IMR-90 (cell line): ENCODE results near the gene CCDC88B. TPM values are rescaled to one million over a fixed set of nuclear protein-coding genes. Genes with fewer than 3 reads are reported as not detected.
A peak's percentile ranks its signal among the peaks of the same experiment; 100 is the strongest.

Experiments used
- ATAC-seq: fragments of 200-7000 bp; cut with Tn5 transposase; 2 replicates; pipeline ENCODE4 v1.9.1; 2020; ENCODE audit warnings: low read depth, mild to moderate bottlenecking, moderate library complexity
- Bru-seq: library from RNA; stranded (reverse); fragments of 400-500 nt; gene quantifications from one replicate; lab custom pipeline; 2021; lab: Mats Ljungman, UMichigan
- BruChase-seq, 2 experiments: library from RNA; stranded (reverse); fragments of 400-500 nt; gene quantifications; one replicate each; lab custom pipeline; 2021; lab: Mats Ljungman, UMichigan
- BruUV-seq: library from RNA; stranded (reverse); fragments of 400-500 nt; replicated peaks from 2 replicates; lab custom pipeline; 2021; lab: Mats Ljungman, UMichigan
- CTCF ChIA-PET: fragments of 300-600 bp; formaldehyde crosslinking; extraction: SDS; loops from one replicate; lab custom pipeline; 2021; ENCODE audit warnings: antibody characterized with exemption; lab: Yijun Ruan, JAX
- POLR2A ChIA-PET: fragments of 300-600 bp; sonication (Branson Sonifier 250); formaldehyde crosslinking; loops from one replicate; lab custom pipeline; 2022; ENCODE audit warnings: antibody characterized with exemption; ENCODE audit not compliant: unreplicated experiment; lab: Charles Lee
- DNase-seq: peaks from one replicate; pipeline ENCODE4 v3.0.0; 2013
- H2AFZ ChIP-seq: replicated peaks from 2 replicates; pipeline ENCODE3; 2013; ENCODE audit warnings: low read length, mild to moderate bottlenecking; ENCODE audit not compliant: poor library complexity
- H2AK5ac ChIP-seq: 2 replicates; pipeline ENCODE4 v1.6.1; 2013; ENCODE audit warnings: low read depth, low read length, inconsistent platforms
- H2AK9ac ChIP-seq: replicated peaks from 2 replicates; pipeline ENCODE3; 2013; ENCODE audit warnings: mild to moderate bottlenecking, low read depth, low read length, moderate library complexity; ENCODE audit not compliant: poor library complexity
- H2BK120ac ChIP-seq: 2 replicates; pipeline ENCODE4 v1.6.1; 2013; ENCODE audit warnings: low read depth, low read length, inconsistent platforms
- H2BK15ac ChIP-seq: 3 replicates; pipeline ENCODE4 v1.6.1; 2013; ENCODE audit warnings: low read depth, low read length, inconsistent platforms
- H2BK20ac ChIP-seq: 2 replicates; pipeline ENCODE4 v1.6.1; 2013; ENCODE audit warnings: low read depth, mild to moderate bottlenecking, inconsistent platforms, low read length, moderate library complexity
- H2BK5ac ChIP-seq: 2 replicates; pipeline ENCODE4 v1.6.1; 2013; ENCODE audit warnings: mild to moderate bottlenecking, low read depth, low read length, inconsistent platforms; ENCODE audit not compliant: poor library complexity, severe bottlenecking
- H3K14ac ChIP-seq: replicated peaks from 2 replicates; pipeline ENCODE4 v1.6.1; 2013; ENCODE audit warnings: low read depth, low read length, inconsistent platforms
- H3K18ac ChIP-seq: 2 replicates; pipeline ENCODE4 v1.6.1; 2013; ENCODE audit warnings: low read depth, low read length, control low read depth
- H3K23ac ChIP-seq: 2 replicates; pipeline ENCODE4 v1.6.1; 2013; ENCODE audit warnings: low read depth, low read length, inconsistent platforms
- H3K27ac ChIP-seq: 2 replicates; pipeline ENCODE4 v1.5.1; 2013; ENCODE audit warnings: mild to moderate bottlenecking, control low read depth, low read length; ENCODE audit not compliant: insufficient read depth
- H3K27me3 ChIP-seq: 2 replicates; pipeline ENCODE4 v1.6.1; 2013; ENCODE audit warnings: low read length; ENCODE audit not compliant: control insufficient read depth, insufficient read depth
- H3K36me3 ChIP-seq: 2 replicates; pipeline ENCODE4 v1.6.1; 2013; ENCODE audit warnings: low read length, mixed read lengths; ENCODE audit not compliant: control insufficient read depth, insufficient read depth
- H3K4ac ChIP-seq: 2 replicates; pipeline ENCODE4 v1.6.1; 2013; ENCODE audit warnings: low read depth, low read length, inconsistent platforms
- H3K4me1 ChIP-seq: 2 replicates; pipeline ENCODE4 v1.6.1; 2013; ENCODE audit warnings: low read length, mixed read lengths; ENCODE audit not compliant: control insufficient read depth, insufficient read depth
- H3K4me2 ChIP-seq: 2 replicates; pipeline ENCODE4 v1.6.1; 2013; ENCODE audit warnings: low read depth, mild to moderate bottlenecking, control low read depth, low read length, moderate library complexity
- H3K4me3 ChIP-seq: 2 replicates; pipeline ENCODE4 v1.5.1; 2013; ENCODE audit warnings: low read depth, mild to moderate bottlenecking, control low read depth, low read length, moderate library complexity; ENCODE audit not compliant: insufficient read depth
- H3K56ac ChIP-seq: 2 replicates; pipeline ENCODE4 v1.6.1; 2013; ENCODE audit warnings: low read length, inconsistent platforms; ENCODE audit not compliant: insufficient read depth; ENCODE audit errors: extremely low read depth
- H3K79me1 ChIP-seq, 2 experiments: 2 replicates each; pipeline ENCODE4 v1.6.1; 2013; ENCODE audit warnings: low read length in 2 of 2, inconsistent platforms in 1 of 2, low read depth in 1 of 2
- H3K9ac ChIP-seq: 2 replicates; pipeline ENCODE4 v1.6.1; 2013; ENCODE audit warnings: low read depth, low read length, control low read depth
- H3K9me1 ChIP-seq: 2 replicates; pipeline ENCODE4 v1.6.1; 2013; ENCODE audit warnings: low read length, inconsistent platforms; ENCODE audit not compliant: insufficient read depth
- H3K9me3 ChIP-seq: 2 replicates; pipeline ENCODE4 v1.6.1; 2013; ENCODE audit warnings: low read length; ENCODE audit not compliant: control insufficient read depth, insufficient read depth
- H4K20me1 ChIP-seq: 2 replicates; pipeline ENCODE4 v1.6.1; 2013; ENCODE audit warnings: low read length, inconsistent platforms; ENCODE audit not compliant: insufficient read depth
- H4K5ac ChIP-seq: 2 replicates; pipeline ENCODE4 v1.6.1; 2013; ENCODE audit warnings: mild to moderate bottlenecking, low read depth, low read length, control low read depth
- H4K8ac ChIP-seq, 2 experiments: 2 replicates each; pipeline ENCODE4 v1.6.1; 2013; ENCODE audit warnings: low read depth in 2 of 2, low read length in 2 of 2, control low read depth in 1 of 2, inconsistent platforms in 1 of 2
- H4K91ac ChIP-seq: 2 replicates; pipeline ENCODE4 v1.6.1; 2013; ENCODE audit warnings: low read depth, low read length, inconsistent platforms; ENCODE audit not compliant: insufficient read depth
- BHLHE40 ChIP-seq: fragments of 150-350 bp; IDR thresholded peaks from 2 replicates; pipeline ENCODE4 v1.6.1; 2016; ENCODE audit warnings: mild to moderate bottlenecking, low read depth, low read length
- CEBPB ChIP-seq: IDR thresholded peaks from 2 replicates; pipeline ENCODE4 v1.6.1; 2012; ENCODE audit warnings: low read depth, low read length, improper control_type of control experiment
- MAFK ChIP-seq: IDR thresholded peaks from 2 replicates; pipeline ENCODE4 v1.6.1; 2012; ENCODE audit warnings: low read depth, low read length, improper control_type of control experiment
- MXI1 ChIP-seq: IDR thresholded peaks from 2 replicates; pipeline ENCODE4 v1.6.1; 2012; ENCODE audit warnings: low read depth, mild to moderate bottlenecking, low read length, moderate library complexity, borderline replicate concordance
- POLR2A ChIP-seq: IDR thresholded peaks from 2 replicates; pipeline ENCODE4 v1.6.1; 2012; ENCODE audit warnings: mild to moderate bottlenecking, low read depth, low read length
- RFX5 ChIP-seq: IDR thresholded peaks from 2 replicates; pipeline ENCODE4 v1.8.0; 2012; ENCODE audit warnings: low read depth, mild to moderate bottlenecking, low read length, moderate library complexity
- WGBS, 2 experiments: methylation state at CpG; one replicate each; pipeline versions ENCODE4 v1.1.5 to v1.1.7; 2013; ENCODE audit warnings: missing lambda C conversion rate in 2 of 2; ENCODE audit not compliant: insufficient read length in 1 of 2; ENCODE audit errors: extremely low coverage in 2 of 2; 5-methylcytosine and 5-hydroxymethylcytosine counted together
- dilution Hi-C: fragments of 300-500 bp; cut with HindIII; formaldehyde crosslinking; loops from one replicate; pipeline ENCODE4 v1.14.3; 2018; ENCODE audit warnings: low sequenced_read_pairs; ENCODE audit not compliant: unreplicated experiment
- in situ Hi-C: fragments of 300-500 bp; cut with MboI; formaldehyde crosslinking; loops from 3 replicates; pipeline ENCODE4 v1.14.3; 2019; ENCODE audit warnings: low sequenced_read_pairs, inconsistent platforms, mixed read lengths
- intact Hi-C: fragments of 100-400 bp; cut with micrococcal nuclease; formaldehyde crosslinking; loops from 2 replicates; pipeline ENCODE4 v1.10.0; 2022
- long read RNA-seq: library from polyadenylated mRNA; unstranded; transcript quantifications from one replicate; pipeline ENCODE4 v2.0.0, GENCODE V29; 2021; ENCODE audit not compliant: unreplicated experiment
- polyA plus RNA-seq, 3 experiments: library from polyadenylated mRNA; depleted of rRNA; stranded (reverse); fragments of >200 nt; gene quantifications; 2 replicates each; pipeline ENCODE4 v1.2.3, GENCODE V29; 2012; ENCODE audit warnings: low replicate concordance in 1 of 3
- total RNA-seq: library from RNA; depleted of rRNA; stranded (reverse); fragments of >200 nt; gene quantifications from 2 replicates; pipeline ENCODE4 v1.2.3, GENCODE V29; 2012; rRNA removed
- TF ChIP-seq, protein P1 (sequence below): conservative IDR thresholded peaks from 2 replicates; pipeline ENCODE4 v1.5.1; 2012; ENCODE audit warnings: mild to moderate bottlenecking, low read depth, low read length, improper control_type of control experiment
- TF ChIP-seq, protein P2 (sequence below): fragments of 150-350 bp; IDR thresholded peaks from 2 replicates; pipeline ENCODE4 v1.6.1; 2016; ENCODE audit warnings: low read depth, mild to moderate bottlenecking, low read length, moderate library complexity, borderline replicate concordance

The CCDC88B gene, protein sequence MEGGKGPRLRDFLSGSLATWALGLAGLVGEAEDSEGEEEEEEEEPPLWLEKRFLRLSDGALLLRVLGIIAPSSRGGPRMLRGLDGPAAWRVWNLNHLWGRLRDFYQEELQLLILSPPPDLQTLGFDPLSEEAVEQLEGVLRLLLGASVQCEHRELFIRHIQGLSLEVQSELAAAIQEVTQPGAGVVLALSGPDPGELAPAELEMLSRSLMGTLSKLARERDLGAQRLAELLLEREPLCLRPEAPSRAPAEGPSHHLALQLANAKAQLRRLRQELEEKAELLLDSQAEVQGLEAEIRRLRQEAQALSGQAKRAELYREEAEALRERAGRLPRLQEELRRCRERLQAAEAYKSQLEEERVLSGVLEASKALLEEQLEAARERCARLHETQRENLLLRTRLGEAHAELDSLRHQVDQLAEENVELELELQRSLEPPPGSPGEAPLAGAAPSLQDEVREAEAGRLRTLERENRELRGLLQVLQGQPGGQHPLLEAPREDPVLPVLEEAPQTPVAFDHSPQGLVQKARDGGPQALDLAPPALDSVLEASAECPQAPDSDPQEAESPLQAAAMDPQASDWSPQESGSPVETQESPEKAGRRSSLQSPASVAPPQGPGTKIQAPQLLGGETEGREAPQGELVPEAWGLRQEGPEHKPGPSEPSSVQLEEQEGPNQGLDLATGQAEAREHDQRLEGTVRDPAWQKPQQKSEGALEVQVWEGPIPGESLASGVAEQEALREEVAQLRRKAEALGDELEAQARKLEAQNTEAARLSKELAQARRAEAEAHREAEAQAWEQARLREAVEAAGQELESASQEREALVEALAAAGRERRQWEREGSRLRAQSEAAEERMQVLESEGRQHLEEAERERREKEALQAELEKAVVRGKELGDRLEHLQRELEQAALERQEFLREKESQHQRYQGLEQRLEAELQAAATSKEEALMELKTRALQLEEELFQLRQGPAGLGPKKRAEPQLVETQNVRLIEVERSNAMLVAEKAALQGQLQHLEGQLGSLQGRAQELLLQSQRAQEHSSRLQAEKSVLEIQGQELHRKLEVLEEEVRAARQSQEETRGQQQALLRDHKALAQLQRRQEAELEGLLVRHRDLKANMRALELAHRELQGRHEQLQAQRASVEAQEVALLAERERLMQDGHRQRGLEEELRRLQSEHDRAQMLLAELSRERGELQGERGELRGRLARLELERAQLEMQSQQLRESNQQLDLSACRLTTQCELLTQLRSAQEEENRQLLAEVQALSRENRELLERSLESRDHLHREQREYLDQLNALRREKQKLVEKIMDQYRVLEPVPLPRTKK (N-terminal part only)
- 1.3 and 1.7 TPM in 2 replicates for total RNA-seq
- 2.5 and 3.1 TPM in 2 replicates for polyA plus RNA-seq (2012; rRNA removed)
- polyA plus RNA-seq (2012; cell fraction: cytosol; rRNA removed) = 2.6 and 2.9 TPM in 2 replicates
- 2.4 and 3.8 TPM in 2 replicates for polyA plus RNA-seq (2012; cell fraction: nucleus; rRNA removed; ENCODE audit: low replicate concordance)
- percentile 19 among the genes with signal in this experiment for Bru-seq, nascent RNA
- percentile 26 among the genes with signal in this experiment for BruChase-seq, experiment 1, labeled RNA remaining after a 6-hour chase
- percentile 23 among the genes with signal in this experiment for BruChase-seq, experiment 2, labeled RNA remaining after a 2-hour chase
- long read RNA-seq, partial matches to known transcripts = 0 of 1 reads
- long read RNA-seq, other reads (novel, unspliced or antisense) = 0 of 1 reads

DNA sequence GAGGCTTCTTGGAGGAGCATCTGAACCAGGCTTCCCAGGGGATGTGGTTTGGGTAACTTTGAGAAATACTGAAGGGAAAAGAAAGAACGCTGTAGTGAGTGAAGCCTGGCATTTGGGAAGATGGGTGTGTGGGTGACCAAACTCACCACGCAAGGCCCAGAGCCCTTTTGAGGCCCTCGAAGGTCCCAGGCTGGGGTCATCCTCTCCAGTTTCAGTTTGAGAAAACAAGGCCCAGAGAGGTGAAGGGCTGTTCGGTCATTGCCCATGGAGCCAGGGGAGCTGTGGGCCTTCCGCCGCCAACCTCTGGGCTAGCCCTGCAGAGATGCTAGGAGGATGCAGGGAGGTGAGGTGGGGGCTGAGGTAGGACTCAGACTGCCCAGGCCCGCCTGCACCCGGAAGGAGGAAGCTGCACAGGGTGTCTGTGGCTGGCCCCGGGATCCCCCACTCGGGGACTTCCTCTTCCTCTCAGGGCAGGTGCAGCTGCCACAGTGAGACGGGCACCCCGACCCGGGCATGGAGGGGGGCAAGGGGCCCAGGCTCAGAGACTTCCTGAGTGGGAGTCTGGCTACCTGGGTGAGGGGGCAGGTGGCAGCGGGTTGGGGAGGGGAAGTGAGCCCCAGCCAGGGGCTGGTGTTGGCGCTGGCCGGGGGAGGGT lies at the start of gene CCDC88B:
TSS of gene CCDC88B (plus strand) at position 451 of the 655 bp plus-strand sequence. CDS start at position 514, 63 bp downstream.
- dilution Hi-C loops (no loop called here), intact Hi-C loops (no loop called here), in situ Hi-C loops (no loop called here)
- Histone ChIP-seq H3K56ac (no peak within 1 kb of the TSS), H4K8ac (no peak within 1 kb of the TSS), H2BK15ac (no peak within 1 kb of the TSS), H3K4me2 (no peak within 1 kb of the TSS), H2BK120ac (no peak within 1 kb of the TSS), H4K91ac (no peak within 1 kb of the TSS), H3K4ac (no peak within 1 kb of the TSS; the same call in 1 of the 2 replicates), H2BK20ac (no peak within 1 kb of the TSS), H4K5ac (no peak within 1 kb of the TSS), H3K27ac (no peak within 1 kb of the TSS), H3K18ac (no peak within 1 kb of the TSS), H2AFZ (peak within 1 kb of the TSS; percentile 63), H3K79me1 (no peaks in the 10 kb centered on the region), H2AK9ac (no peak within 1 kb of the TSS), H3K9me3 (no peaks in the 10 kb centered on the region), H3K4me1 (peaks cover 6% of the 10 kb centered on the region), H3K23ac (no peak within 1 kb of the TSS), H2AK5ac (no peak within 1 kb of the TSS), H3K9me1 (peaks cover 3% of the 10 kb centered on the region; the same call in 1 of the 2 replicates), H3K14ac (no peak within 1 kb of the TSS), H2BK5ac (no peak within 1 kb of the TSS), H4K20me1 (0 out of 2 replicates have a peak, but pooled peaks cover 3% of the 10 kb centered on the region), H3K4me3 (no peak within 1 kb of the TSS), H3K9ac (no peak within 1 kb of the TSS), H3K27me3 (peaks cover 9% of the 10 kb centered on the region; the same call in 1 of the 2 replicates), H3K36me3 (no peaks in the 10 kb centered on the region)
- ChIA-PET POLR2A (no interaction called here), CTCF (no interaction called here)
- no peak for ATAC-seq
- DNase-seq = no peak
- no TSS peak for BruUV-seq
- WGBS, 2 experiments = 84% methylated on average over 5 of the region's 16 CpGs; no CpG with 5 or more reads in 1 of the 2 experiments
- no peak for TF ChIP-seq MAFK
- TF ChIP-seq BHLHE40 = no peak
- TF ChIP-seq RFX5 = no peak
- no peak for TF ChIP-seq CEBPB
- TF ChIP-seq, protein P1, sequence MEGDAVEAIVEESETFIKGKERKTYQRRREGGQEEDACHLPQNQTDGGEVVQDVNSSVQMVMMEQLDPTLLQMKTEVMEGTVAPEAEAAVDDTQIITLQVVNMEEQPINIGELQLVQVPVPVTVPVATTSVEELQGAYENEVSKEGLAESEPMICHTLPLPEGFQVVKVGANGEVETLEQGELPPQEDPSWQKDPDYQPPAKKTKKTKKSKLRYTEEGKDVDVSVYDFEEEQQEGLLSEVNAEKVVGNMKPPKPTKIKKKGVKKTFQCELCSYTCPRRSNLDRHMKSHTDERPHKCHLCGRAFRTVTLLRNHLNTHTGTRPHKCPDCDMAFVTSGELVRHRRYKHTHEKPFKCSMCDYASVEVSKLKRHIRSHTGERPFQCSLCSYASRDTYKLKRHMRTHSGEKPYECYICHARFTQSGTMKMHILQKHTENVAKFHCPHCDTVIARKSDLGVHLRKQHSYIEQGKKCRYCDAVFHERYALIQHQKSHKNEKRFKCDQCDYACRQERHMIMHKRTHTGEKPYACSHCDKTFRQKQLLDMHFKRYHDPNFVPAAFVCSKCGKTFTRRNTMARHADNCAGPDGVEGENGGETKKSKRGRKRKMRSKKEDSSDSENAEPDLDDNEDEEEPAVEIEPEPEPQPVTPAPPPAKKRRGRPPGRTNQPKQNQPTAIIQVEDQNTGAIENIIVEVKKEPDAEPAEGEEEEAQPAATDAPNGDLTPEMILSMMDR = no peak
- TF ChIP-seq, protein P2, sequence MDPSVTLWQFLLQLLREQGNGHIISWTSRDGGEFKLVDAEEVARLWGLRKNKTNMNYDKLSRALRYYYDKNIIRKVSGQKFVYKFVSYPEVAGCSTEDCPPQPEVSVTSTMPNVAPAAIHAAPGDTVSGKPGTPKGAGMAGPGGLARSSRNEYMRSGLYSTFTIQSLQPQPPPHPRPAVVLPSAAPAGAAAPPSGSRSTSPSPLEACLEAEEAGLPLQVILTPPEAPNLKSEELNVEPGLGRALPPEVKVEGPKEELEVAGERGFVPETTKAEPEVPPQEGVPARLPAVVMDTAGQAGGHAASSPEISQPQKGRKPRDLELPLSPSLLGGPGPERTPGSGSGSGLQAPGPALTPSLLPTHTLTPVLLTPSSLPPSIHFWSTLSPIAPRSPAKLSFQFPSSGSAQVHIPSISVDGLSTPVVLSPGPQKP = no peak
- no peak for TF ChIP-seq MXI1
- TF ChIP-seq POLR2A = no peak
